OCI-LY1 (cell line): ENCODE measurements around the gene EVC.

Source experiments
- H2AFZ ChIP-seq: fragments of 200-600 bp; sonication (generic), shearing (Covaris generic); 2 replicates; pipeline ENCODE4 v1.6.0; 2014; ENCODE audit warnings: antibody characterized with exemption, mild to moderate bottlenecking, low read length
- H3F3A ChIP-seq: fragments of 200-600 bp; sonication (generic), shearing (Covaris generic); 2 replicates; pipeline ENCODE4 v1.6.0; 2014; ENCODE audit warnings: mild to moderate bottlenecking, antibody characterized with exemption, low read length, moderate library complexity; ENCODE audit not compliant: insufficient read depth
- H3K27ac ChIP-seq: fragments of 200-600 bp; sonication (generic); 2 replicates; pipeline ENCODE4 v1.5.1; 2014; ENCODE audit warnings: low read length, mixed run types, mild to moderate bottlenecking, low read depth; ENCODE audit not compliant: poor library complexity, severe bottlenecking
- H3K27me3 ChIP-seq: fragments of 200-600 bp; sonication (generic); 2 replicates; pipeline ENCODE4 v1.6.0; 2014; ENCODE audit warnings: antibody characterized with exemption, mild to moderate bottlenecking, low read length, moderate library complexity; ENCODE audit not compliant: insufficient read depth
- H3K36me3 ChIP-seq: fragments of 200-600 bp; sonication (generic); 2 replicates; pipeline ENCODE4 v1.6.1; 2014; ENCODE audit warnings: mild to moderate bottlenecking, antibody characterized with exemption, low read length, moderate library complexity, mixed read lengths; ENCODE audit not compliant: insufficient read depth
- H3K4me1 ChIP-seq: fragments of 200-600 bp; sonication (generic); 2 replicates; pipeline ENCODE4 v1.5.1; 2014; ENCODE audit warnings: mild to moderate bottlenecking, low read length, moderate library complexity; ENCODE audit not compliant: insufficient read depth, severe bottlenecking
- H3K4me2 ChIP-seq: fragments of 200-600 bp; sonication (generic), shearing (Covaris generic); 2 replicates; pipeline ENCODE4 v1.6.1; 2014; ENCODE audit warnings: low read length
- H3K4me3 ChIP-seq: fragments of 200-600 bp; sonication (generic); 2 replicates; pipeline ENCODE4 v1.5.1; 2014; ENCODE audit warnings: low read length, low read depth, mild to moderate bottlenecking, mixed read lengths; ENCODE audit not compliant: poor library complexity, severe bottlenecking
- H3K79me2 ChIP-seq: fragments of 200-600 bp; shearing (Covaris generic); 2 replicates; pipeline ENCODE4 v1.6.1; 2016; ENCODE audit warnings: mixed run types, low read length, mixed read lengths; ENCODE audit not compliant: insufficient read depth
- H3K9ac ChIP-seq: fragments of 200-600 bp; sonication (generic), shearing (Covaris generic); 2 replicates; pipeline ENCODE4 v1.6.1; 2014; ENCODE audit warnings: mild to moderate bottlenecking, low read length, mixed read lengths
- H3K9me2 ChIP-seq: fragments of 200-600 bp; sonication (generic), shearing (Covaris generic); 2 replicates; pipeline ENCODE4 v1.6.1; 2014; ENCODE audit warnings: low read depth, mild to moderate bottlenecking, low read length, mixed read lengths
- H3K9me3 ChIP-seq: fragments of 200-600 bp; shearing (Covaris generic); 2 replicates; pipeline ENCODE4 v1.6.1; 2014; ENCODE audit warnings: low read length, mixed read lengths
- H4K20me1 ChIP-seq: fragments of 200-600 bp; sonication (generic), shearing (Covaris generic); 2 replicates; pipeline ENCODE4 v1.6.0; 2016; ENCODE audit warnings: mild to moderate bottlenecking, low read length; ENCODE audit not compliant: insufficient read depth
- CTCF ChIP-seq: fragments of 200-600 bp; sonication (generic), shearing (Covaris generic); IDR thresholded peaks from 2 replicates; pipeline ENCODE4 v1.5.1; 2017; ENCODE audit warnings: mild to moderate bottlenecking, antibody characterized with exemption, low read length, moderate library complexity, mixed read lengths
- EZH2 ChIP-seq: fragments of 200-600 bp; sonication (generic), shearing (Covaris generic); IDR thresholded peaks from 2 replicates; pipeline ENCODE4 v1.8.0; 2017; ENCODE audit warnings: borderline replicate concordance, mixed run types, mild to moderate bottlenecking, antibody characterized with exemption, low read length, moderate library complexity, mixed read lengths

EVC gene

DNA sequence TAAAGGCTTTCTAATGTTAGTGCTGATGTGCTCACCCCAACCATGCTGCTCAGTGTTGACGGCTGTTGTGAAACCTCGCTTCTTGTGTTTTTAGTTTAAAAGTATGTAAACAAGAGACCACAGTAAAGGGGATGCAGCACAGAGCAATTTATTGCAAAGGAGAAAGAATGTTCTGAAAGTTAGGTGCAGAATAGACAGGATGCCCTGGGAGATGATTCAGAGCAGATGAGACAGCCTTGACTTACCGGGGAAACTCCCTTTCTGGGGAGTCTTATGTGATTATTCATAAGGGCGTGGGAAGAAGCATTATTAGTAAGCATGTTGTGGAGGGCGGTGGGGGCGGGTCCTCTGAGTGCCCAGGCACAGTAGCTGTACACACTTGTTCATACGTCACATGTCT, 47.7 kb downstream of the EVC start:
- H3K4me1 ChIP-seq = no peaks in the 10 kb centered on the region

GRCh38 chr4:5759236-5760075, 48.5 kb downstream of the EVC start:
- Histone ChIP-seq H3K4me2 (no peak overlapping the region), H3K27me3 (no peaks in the 10 kb centered on the region), H4K20me1 (no peaks in the 10 kb centered on the region), H3K4me3 (no peak overlapping the region), H3K9me3 (no peaks in the 10 kb centered on the region), H3K36me3 (no peaks in the 10 kb centered on the region), H2AFZ (no peak overlapping the region), H3K79me2 (no peaks in the 10 kb centered on the region), H3K9ac (no peak overlapping the region), H3F3A (no peaks in the 10 kb centered on the region), H3K9me2 (no peaks in the 10 kb centered on the region), H3K27ac (no peak overlapping the region), H3K4me1 (no peaks in the 10 kb centered on the region)
- no peak for TF ChIP-seq CTCF
- no peak for TF ChIP-seq EZH2

More for the DNA sequence above, 47.7 kb downstream of the EVC start:
- TF ChIP-seq CTCF (no peak), EZH2 (no peak)
- no peak overlapping the region for H3K4me2 ChIP-seq
- H3K36me3 ChIP-seq = no peaks in the 10 kb centered on the region
- H3K27ac ChIP-seq = no peak overlapping the region
- no peaks in the 10 kb centered on the region for H3F3A ChIP-seq
- H3K9me3 ChIP-seq = no peaks in the 10 kb centered on the region
- no peak overlapping the region for H3K4me3 ChIP-seq
- H3K9me2 ChIP-seq = no peaks in the 10 kb centered on the region
- no peak overlapping the region for H2AFZ ChIP-seq
- H3K79me2 ChIP-seq = no peaks in the 10 kb centered on the region
- H3K27me3 ChIP-seq = no peaks in the 10 kb centered on the region
- no peaks in the 10 kb centered on the region for H4K20me1 ChIP-seq
- no peak overlapping the region for H3K9ac ChIP-seq

- no peak overlapping the region for H3K4me3 ChIP-seq
- TF ChIP-seq CTCF (no peak), EZH2 (no peak)
- no peaks in the 10 kb centered on the region for H3K27me3 ChIP-seq
- H3K9ac ChIP-seq = no peak overlapping the region
- no peaks in the 10 kb centered on the region for H3K79me2 ChIP-seq
- no peaks in the 10 kb centered on the region for H3K9me3 ChIP-seq
- no peaks in the 10 kb centered on the region for H4K20me1 ChIP-seq
- no peak overlapping the region for H3K27ac ChIP-seq
- no peaks in the 10 kb centered on the region for H3K36me3 ChIP-seq
- H3K9me2 ChIP-seq = no peaks in the 10 kb centered on the region
- no peak overlapping the region for H2AFZ ChIP-seq
- no peaks in the 10 kb centered on the region for H3K4me1 ChIP-seq
- no peak overlapping the region for H3K4me2 ChIP-seq
- no peaks in the 10 kb centered on the region for H3F3A ChIP-seq
Observed at GRCh38 chr4:5760246-5760645, 49.2 kb downstream of the EVC start.
